Keratinocyte (primary cell): Measurements from ENCODE around the gene FBN1.

Experiments used
- EZH2 ChIP-seq: IDR thresholded peaks from one replicate; pipeline ENCODE4 v1.6.1; 2012; ENCODE audit warnings: inconsistent platforms, mild to moderate bottlenecking, low read length, moderate library complexity
- TF ChIP-seq, protein P1 (sequence below), 3 experiments: IDR thresholded peaks in 1 of 3; conservative IDR thresholded peaks in 1 of 3; optimal IDR thresholded peaks in 1 of 3; 2 replicates in 2 of 3; 3 replicates in 1 of 3; pipeline versions ENCODE3 to v1.5.1; 2011; ENCODE audit warnings: low read length in 3 of 3, mild to moderate bottlenecking in 3 of 3, moderate library complexity in 2 of 3, control low read depth in 1 of 3, inconsistent platforms in 1 of 3; ENCODE audit not compliant: insufficient read depth in 2 of 3; ENCODE audit errors: extremely low read depth in 1 of 3

DNA sequence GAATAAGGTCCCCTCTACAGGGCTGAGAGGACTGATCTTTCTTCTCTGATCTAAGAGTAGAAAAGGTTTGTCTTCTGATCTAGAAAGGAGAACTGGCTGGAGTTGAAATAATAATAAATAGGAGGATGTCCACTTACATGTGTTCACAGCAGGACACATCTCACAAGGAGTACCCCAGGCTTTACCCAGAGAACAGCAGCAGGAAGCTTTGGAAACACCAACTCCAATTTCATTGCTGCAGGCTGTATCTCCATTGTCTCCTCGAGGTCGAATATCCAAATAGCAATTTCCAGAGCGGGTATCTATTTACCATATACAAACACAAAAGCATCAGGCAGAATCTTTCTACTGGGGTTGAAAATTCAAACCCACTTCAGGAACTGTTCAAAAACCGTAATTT is 177.7 kb downstream of the FBN1 start:
- TF ChIP-seq, protein P1, sequence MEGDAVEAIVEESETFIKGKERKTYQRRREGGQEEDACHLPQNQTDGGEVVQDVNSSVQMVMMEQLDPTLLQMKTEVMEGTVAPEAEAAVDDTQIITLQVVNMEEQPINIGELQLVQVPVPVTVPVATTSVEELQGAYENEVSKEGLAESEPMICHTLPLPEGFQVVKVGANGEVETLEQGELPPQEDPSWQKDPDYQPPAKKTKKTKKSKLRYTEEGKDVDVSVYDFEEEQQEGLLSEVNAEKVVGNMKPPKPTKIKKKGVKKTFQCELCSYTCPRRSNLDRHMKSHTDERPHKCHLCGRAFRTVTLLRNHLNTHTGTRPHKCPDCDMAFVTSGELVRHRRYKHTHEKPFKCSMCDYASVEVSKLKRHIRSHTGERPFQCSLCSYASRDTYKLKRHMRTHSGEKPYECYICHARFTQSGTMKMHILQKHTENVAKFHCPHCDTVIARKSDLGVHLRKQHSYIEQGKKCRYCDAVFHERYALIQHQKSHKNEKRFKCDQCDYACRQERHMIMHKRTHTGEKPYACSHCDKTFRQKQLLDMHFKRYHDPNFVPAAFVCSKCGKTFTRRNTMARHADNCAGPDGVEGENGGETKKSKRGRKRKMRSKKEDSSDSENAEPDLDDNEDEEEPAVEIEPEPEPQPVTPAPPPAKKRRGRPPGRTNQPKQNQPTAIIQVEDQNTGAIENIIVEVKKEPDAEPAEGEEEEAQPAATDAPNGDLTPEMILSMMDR (optimal IDR thresholded peaks at IDR 0.05 in 1 of 3, IDR thresholded peaks at IDR 0.05 in 1 of 3, conservative IDR thresholded peaks at IDR 0.05 in 1 of 3; ENCODE audit: extremely low read depth in 1 of 3, insufficient read depth in 2 of 3, low read length in 3 of 3) = no peak
- TF ChIP-seq EZH2 = no peak
